22Rv1 (cell line): ENCODE results near the gene VPS45.

ENCODE experiments used
- H3K27ac ChIP-seq: fragments of 450-650 bp; 2 replicates; pipeline ENCODE4 v1.5.1; 2017
- ZFX ChIP-seq: fragments of 450-650 bp; IDR thresholded peaks from 2 replicates; pipeline ENCODE4 v1.6.1; 2017; ENCODE audit warnings: antibody characterized with exemption, borderline replicate concordance
- TF ChIP-seq, protein P1 (sequence below): fragments of 450-650 bp; IDR thresholded peaks from 2 replicates; pipeline ENCODE4 v1.5.1; 2017; ENCODE audit warnings: mild to moderate bottlenecking

The VPS45 gene

GRCh38 chr1:150085406-150085805 lies 17.8 kb downstream of the VPS45 start:
- H3K27ac ChIP-seq, result no peak overlapping the region
- no peak for TF ChIP-seq ZFX
- TF ChIP-seq, protein P1, sequence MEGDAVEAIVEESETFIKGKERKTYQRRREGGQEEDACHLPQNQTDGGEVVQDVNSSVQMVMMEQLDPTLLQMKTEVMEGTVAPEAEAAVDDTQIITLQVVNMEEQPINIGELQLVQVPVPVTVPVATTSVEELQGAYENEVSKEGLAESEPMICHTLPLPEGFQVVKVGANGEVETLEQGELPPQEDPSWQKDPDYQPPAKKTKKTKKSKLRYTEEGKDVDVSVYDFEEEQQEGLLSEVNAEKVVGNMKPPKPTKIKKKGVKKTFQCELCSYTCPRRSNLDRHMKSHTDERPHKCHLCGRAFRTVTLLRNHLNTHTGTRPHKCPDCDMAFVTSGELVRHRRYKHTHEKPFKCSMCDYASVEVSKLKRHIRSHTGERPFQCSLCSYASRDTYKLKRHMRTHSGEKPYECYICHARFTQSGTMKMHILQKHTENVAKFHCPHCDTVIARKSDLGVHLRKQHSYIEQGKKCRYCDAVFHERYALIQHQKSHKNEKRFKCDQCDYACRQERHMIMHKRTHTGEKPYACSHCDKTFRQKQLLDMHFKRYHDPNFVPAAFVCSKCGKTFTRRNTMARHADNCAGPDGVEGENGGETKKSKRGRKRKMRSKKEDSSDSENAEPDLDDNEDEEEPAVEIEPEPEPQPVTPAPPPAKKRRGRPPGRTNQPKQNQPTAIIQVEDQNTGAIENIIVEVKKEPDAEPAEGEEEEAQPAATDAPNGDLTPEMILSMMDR, result no peak

DNA sequence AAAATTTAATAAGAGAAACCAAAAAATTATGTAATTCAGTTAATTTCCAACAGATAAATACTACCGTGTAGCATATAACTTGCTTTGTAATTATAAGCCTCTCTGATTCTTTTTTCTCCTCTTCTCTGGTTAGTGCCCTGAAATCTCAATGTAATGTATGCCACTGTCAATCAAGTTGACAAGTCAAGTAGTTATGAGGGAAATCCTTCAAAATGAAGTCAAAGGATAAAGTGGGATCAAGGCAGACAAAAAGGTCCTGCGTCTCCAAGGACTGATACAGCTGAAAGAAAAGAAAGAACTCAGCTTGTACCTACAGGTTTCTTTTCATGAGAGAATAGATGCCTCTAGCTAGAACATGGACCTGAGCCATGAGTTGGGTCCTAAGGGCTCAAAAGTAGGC lies 19.8 kb downstream of the VPS45 start:
- TF ChIP-seq, protein P1, result no peak
- no peak for TF ChIP-seq ZFX

DNA sequence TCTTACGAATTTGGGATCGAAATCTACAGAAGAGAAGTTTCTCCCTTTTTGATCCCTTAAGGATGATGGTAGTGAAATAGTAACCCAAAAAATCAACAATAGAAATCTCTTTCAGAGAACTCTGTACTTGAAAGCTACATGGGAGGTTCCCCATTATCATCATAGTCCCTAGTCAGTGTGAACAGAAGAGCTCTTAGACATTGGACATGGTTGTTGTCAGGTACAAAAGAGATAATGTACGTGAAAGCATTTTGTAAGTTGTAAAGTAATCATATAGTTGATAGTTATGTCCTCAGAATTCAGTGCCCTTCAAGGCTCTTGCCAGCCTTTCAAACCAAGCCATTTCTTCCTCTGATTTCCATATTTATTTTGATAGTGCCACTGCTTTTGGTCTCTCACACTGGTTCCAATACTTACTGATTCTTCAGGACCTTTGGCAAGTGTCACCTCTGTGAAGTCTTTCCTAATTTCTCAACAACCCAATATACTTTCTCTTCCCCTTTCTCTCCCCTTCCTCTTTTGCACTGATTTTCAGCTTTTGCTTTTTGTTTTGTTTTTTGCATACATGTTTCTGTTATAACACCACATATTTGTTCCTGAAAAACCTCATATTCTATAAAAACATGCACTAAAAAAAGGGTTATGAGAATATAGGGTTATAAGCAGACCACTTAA lies 22.4 kb downstream of the VPS45 start:
- TF ChIP-seq, protein P1, result no peak
- no peak for TF ChIP-seq ZFX
- H3K27ac ChIP-seq, result no peak overlapping the region

More for the DNA sequence above, 19.8 kb downstream of the VPS45 start:
- no peak overlapping the region for H3K27ac ChIP-seq

- H3K27ac ChIP-seq, result no peak overlapping the region
- no peak for TF ChIP-seq ZFX
Measured at GRCh38 chr1:150092180-150092791, 24.7 kb downstream of the VPS45 start.

DNA sequence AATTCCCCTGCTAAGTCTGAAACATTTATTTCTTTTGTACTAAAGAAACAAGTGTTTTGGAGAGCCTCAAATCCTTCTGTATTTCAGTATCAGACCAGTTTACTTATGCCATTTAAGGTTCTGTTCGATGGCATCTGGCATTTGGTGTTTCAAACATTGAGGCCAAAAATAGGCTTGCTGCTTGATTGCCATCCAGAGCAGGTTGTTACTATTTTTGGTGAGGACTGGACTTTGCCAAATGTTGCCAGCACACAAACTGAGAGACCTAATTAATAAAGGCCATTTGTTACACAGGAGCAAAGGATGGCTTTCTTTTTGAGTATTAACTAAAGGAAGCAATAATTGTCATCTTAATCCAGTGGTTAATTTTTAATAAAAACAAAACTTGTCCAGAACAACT lies 26.2 kb downstream of the VPS45 start:
- H3K27ac ChIP-seq, result no peak overlapping the region
- TF ChIP-seq, protein P1, result no peak
- TF ChIP-seq ZFX, result no peak

GRCh38 chr1:150094734-150095265 lies 27.2 kb downstream of the VPS45 start:
- H3K27ac ChIP-seq, result no peak overlapping the region
- TF ChIP-seq, protein P1, result no peak

DNA sequence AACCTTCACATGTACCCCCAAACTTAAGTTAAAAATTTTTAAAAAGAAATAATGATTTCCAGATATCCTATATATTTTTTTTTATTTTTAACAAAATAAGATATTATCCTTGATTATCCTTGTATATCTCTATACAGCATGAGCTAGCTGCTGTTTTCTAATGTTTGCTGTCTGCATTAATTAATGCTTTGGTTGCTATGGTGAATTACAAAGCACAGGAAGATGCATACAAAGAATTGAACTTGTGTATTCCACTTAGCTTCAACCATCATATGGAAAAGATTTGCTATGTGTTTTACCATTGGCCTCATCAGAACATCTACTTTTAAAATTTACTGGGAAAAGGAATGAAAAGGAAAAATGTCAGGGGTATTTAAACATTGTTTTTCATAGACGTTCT lies 35.4 kb downstream of the VPS45 start:
- no peak overlapping the region for H3K27ac ChIP-seq
- TF ChIP-seq ZFX, result no peak
- TF ChIP-seq, protein P1, result no peak
